CD4-positive, alpha-beta T cell treated with Interleukin-2 at 100 ng/mL for 4 hours (primary cell): Measurements from ENCODE around the gene CD79B.
"Not testable (repeated sequence)": the region's sequence is repeated elsewhere in the genome, so short reads cannot be mapped to it uniquely, and the experiment has no call there.

Source experiments
- DNase-seq: peaks from one replicate; pipeline ENCODE4 v3.0.0-alpha.2; 2020; ENCODE audit warnings: low spot score

CD79B gene

GRCh38 chr17:63911041-63911635 lies 21.0 kb downstream of the CD79B start, which contains the start of gene CSHL1:
Gene CSHL1, minus strand, starts transcription at chr17:63911258. Its CDS starts 62 bp downstream, at chr17:63911196.
- DNase-seq = no peak

DNA sequence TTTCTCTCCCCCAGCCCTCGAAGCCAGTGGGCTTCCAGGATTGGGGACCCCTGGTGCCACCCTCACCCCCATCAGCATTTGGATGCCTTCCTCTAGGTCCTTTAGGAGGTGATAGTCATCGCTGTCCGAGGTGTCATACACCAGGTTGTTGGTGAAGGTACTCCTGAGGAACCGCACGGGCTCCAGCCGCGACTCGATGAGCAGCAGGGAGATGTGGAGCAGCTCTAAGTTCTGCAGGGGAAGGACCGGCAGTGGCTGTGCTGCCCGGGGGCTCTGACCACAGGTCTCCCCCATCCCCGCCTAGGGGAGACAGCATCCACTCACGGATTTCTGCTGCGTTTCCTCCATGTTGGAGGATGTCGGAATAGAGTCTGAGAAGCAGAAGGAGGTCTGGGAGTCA lies 22.0 kb downstream of the CD79B start:
- no peak for DNase-seq

DNA sequence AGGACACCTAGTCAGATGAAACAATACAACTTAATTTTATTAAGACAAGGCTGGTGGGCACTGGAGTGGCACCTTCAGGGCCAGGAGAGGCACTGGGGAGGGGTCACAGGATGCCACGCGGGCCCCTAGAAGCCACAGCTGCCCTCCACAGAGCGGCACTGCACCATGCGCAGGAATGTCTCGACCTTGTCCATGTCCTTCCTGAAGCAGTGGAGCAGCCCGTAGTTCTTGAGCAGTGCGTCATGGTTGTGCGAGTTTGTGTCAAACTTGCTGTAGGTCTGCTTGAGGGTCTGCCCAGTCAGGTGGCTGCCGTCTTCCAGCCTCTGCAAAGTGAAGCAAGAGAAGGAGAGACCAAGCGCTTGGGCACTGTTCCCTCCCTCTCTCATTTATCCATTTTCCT lies 22.5 kb downstream of the CD79B start:
- DNase-seq = not testable (repeated sequence)

DNA sequence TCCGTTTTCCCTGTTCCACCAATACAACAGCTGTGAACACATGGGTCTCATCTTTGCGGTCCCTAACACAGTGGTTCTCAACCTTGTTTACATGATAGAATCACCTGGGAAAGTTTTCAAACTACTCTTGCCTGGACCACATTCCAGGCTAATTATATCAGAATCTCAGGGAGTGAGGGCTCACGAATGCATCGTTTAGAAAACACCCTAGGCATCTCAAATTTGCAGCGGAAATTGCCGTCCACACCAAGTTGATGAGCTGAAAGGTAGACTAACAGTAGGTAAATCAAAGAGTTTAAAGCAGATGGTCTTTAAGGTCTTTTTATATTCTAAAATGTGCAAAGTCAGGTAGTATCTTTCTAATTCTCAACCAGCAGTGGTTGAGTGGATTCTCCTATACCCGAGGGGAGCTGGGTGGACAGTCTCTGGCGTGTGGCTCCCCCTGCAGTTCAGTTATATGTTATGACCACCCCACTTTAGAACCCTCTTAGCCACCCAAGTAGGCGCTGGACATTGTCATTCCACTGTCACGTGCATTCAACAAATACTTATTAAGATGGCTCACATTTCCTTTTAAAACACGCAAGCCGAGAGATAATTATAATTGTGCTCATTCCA lies 24.9 kb downstream of the CD79B start:
- DNase-seq = not testable (repeated sequence)

DNA sequence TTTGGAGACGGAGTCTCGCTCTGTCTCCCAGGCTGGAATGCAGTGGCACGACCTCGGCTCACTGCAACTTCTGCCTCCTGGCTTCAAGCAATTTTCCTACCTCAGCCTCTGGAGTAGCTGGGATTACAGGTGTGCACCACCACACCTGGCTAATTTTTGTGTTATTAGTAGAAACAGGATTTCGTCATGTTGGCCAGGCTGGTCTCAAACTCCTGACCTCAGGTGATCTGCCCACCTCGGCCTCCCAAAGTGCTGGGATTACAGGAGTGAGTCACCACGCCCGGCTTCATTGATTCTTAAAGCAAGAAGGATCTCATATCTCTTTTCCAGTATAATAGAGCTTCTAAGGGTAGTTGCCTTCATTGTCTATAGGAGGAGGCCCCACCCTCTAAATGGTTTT lies 27.3 kb downstream of the CD79B start:
- not testable (repeated sequence) for DNase-seq

DNA sequence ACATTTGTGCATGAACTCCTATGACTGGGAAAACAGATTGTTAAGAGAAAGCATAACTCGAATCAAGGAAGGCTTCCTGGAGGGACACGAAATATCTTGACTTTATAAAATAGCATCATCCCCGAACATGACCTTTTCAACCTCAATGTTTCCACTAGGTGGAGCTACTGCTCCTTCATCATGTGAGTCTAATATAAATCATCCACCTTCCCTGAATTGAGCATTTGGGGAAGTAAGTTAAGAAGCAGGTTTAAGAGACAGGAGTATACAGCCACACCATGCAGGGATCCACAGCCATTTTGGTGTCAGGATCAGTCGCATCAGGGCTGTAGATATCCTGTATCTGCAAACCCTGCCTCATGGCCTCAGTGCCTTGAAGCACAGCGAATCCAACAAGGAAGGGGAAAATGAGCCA lies 28.3 kb downstream of the CD79B start:
- peak; percentile 70 for DNase-seq

DNA sequence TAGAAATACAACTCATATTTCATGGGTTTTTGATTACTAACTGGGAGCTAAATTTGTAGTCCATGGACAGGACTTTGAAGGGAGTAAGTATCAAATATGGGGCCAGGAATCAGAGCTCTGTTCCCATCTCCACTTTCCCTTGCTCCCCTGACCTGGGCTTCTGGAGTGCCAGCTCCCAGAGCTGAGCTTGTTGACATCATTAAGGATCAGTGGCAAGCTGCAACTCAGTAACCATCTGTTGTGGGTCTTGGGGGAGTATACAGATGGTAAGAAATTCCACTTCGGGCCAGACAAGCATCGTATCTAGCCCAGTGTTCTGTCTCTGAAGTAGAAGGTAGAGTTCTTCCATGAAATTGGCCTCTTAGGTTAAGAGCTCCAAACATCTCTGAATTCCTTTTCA lies 30.2 kb downstream of the CD79B start:
- not testable (repeated sequence) for DNase-seq

- DNase-seq = peak; percentile 64
Observed at GRCh38 chr17:63898899-63899798, 33.0 kb downstream of the CD79B start.

DNA sequence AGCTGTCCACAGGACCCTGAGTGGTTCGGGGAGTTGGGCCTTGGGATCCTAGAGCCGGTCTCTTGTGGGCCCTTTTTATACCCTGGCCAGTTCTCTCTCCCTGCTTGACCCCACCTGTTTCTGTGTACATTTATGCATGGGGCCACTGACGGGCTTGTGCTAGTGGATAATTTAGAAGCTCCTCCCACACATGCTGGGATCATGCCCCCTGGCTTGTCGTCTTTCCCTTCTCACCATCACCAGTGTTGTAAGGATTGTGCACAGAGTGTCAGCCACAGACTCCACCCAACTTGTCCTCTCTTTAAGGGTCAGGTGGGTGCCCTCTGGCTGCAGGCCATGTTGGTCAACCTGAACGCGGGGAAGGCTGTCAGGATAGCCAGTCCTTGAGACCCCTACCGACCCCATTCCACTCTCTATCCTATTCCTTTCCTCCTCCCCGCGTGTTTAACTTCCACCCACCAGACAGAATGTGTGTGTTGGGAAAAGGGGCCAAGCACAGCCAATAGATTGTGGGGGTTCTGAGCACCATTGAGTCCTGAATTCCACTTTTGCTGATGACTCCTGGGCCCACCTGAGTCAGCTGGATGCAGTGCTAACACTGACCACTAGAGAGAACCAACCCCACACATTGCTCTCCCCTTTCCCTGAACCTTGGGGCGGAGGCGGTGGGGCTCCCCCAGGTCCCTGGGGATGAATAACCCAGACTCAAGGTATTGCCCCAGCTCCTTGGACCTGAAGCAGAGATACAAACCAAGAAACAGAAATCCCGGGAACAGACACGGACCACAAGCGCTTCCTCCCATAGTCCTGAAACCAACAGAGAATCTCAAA lies 35.4 kb downstream of the CD79B start, which contains the start of gene CSH1:
TSS of gene CSH1 (minus strand) at position 51 of the 831 bp plus-strand sequence. CDS start 63 bp downstream, outside the sequence.
- DNase-seq = not testable (repeated sequence)

DNA sequence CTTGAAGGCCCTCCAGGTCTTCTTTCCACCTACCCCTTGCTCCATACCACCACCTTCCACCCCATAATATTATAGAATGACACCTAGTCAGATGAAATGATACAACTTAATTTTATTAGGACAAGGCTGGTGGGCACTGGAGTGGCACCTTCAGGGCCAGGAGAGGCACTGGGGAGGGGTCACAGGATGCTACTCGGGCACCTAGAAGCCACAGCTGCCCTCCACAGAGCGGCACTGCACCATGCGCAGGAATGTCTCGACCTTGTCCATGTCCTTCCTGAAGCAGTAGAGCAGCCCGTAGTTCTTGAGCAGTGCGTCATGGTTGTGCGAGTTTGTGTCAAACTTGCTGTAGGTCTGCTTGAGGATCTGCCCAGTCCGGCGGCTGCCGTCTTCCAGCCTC lies 37.3 kb downstream of the CD79B start:
- DNase-seq = not testable (repeated sequence)

- DNase-seq = not testable (repeated sequence)
Observed at GRCh38 chr17:63894021-63894420, 38.1 kb downstream of the CD79B start.

DNA sequence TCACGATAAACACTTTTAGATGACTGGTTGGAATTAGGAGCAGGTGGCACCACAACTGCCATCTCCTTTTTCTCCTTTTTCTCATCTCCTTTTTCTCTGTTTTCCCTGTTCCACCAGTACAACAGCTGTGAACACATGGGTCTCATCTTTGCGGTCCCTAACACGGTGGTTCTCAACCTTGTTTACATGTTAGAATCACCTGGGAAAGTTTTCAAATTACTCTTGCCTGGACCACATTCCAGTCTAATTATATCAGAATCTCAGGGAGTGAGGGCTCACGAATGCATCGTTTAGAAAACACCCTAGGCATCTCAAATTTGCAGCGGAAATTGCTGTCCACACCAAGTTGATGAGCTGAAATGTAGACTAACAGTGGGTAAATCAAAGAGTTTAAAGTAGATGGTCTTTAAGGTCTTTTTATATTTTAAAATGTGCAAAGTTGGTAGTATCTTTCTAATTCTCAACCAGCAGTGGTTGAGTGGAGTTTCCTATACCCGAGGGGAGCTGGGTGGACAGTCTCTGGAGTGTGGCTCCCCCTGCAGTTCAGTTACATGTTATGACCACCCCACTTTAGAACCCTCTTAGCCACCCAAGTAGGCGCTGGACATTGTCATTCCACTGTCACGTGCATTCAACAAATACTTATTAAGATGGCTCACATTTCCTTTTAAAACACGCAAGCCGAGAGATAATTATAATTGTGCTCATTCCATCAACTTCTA lies 39.7 kb downstream of the CD79B start:
- not testable (repeated sequence) for DNase-seq

DNA sequence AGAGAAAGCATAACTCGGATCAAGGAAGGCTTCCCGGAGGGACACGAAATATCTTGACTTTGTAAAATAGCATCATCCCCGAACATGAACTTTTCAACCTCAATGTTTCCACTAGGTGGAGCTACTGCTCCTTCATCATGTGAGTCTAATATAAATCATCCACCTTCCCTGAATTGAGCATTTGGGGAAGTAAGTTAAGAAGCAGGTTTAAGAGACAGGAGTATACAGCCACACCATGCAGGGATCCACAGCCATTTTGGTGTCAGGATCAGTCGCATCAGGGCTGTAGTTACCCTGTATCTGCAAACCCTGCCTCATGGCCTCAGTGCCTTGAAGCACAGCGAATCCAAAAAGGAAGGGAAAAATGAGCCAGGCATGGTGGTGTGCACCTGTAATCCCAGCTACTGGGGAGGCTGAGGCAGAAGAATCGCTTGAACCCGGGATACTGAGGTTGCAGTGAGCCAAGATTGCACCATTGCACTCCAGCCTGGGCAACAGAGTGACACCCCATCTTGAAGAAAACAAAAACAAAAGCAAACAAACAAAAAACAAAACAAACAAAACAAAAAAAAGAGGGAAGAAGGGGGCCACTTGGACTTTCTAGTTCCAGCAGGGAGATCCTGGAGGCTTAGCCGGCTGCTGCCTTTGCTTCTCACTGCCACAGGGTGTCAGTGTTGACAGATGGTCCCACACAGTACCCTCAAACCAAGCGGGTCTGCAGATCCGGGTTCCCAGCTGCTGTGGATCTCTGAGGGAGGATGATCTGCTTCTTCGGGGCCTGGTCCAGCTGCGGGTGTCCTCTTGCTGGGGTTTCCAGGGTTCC lies 42.9 kb downstream of the CD79B start:
- peak; percentile 47 for DNase-seq

GRCh38 chr17:63885119-63885518 lies 47.0 kb downstream of the CD79B start:
- DNase-seq = not testable (repeated sequence)

DNA sequence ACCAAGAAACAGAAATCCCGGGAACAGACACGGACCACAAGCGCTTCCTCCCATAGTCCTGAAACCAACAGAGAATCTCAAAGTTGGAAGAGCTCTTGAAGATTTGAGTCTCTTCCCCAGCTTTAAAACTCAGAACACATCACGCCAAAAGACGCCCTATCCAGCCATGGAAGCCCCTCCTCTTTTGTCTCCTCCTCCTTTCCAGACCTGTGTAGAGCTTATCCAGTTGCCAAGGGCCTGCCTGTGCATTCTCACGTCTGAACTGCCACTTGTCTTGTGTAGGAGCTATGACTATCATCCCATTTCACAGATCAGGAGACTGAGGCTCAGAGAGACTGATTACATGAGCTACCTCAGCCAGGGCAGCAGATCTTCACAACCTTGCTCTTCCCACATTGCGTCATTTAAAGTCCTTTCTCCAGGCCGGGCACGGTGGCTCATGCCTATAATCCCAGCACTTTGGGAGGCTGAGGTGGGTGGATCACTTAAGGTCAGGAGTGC lies 49.5 kb downstream of the CD79B start:
- DNase-seq = not testable (repeated sequence)

DNA sequence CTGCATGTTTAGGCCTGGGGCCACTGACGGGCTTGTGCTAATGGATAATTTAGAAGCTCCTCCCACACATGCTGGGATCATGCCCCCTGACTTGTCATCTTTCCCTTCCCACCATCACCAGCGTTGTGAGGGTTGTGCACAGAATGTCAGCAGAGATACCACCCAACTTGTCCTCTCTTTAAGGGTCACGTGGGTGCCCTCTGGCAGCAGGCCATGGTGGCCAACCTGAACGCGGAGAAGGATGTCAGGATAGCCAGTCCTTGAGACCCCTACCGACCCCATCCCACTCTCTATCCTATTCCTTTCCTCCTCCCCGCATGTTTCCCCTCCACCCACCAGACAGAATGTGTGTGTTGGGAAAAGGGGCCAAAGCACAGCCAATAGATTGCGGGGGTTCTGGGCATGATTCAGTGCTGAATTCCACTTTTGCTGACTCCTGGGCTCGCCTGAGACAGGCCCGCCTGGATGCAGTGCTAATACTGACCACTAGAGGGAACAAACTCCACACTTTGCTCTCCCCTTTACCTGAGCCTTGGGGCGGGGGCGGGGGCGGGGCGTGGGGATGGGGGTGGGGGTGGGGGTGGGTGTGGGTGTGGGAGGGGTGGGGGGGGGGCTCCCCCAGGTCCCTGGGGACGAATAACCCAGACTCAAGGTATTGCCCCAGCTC lies 50.1 kb downstream of the CD79B start, which contains the start of gene GH2:
TSS of gene GH2 (minus strand) at position 10 of the 667 bp plus-strand sequence. CDS start 143 bp downstream, outside the sequence.
- DNase-seq = peak; percentile 71

DNA sequence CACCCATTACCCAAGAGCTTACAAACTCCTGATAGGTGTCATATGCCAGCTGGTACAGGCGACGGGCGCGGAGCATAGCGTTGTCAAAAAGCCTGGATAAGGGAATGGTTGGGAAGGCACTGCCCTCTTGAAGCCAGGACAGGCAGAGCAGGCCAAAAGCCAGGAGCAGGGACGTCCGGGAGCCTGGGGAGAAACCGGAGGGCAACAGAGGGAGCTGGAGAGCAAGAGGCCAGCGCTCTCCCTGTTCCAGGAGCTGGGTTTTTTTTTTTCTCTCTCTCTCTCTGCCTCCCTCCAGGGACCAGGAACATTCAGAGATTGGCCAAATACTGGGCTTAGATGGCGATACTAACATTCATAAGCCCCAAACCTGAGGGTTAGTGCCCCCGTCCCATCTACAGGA lies 50.8 kb downstream of the CD79B start:
- not testable (repeated sequence) for DNase-seq

GRCh38 chr17:63880706-63881105 lies 51.4 kb downstream of the CD79B start:
- DNase-seq = no peak
